Uterus (tissue), 4 donors: ENCODE data around the gene KIF26B. TPM values are rescaled to one million over a fixed set of nuclear protein-coding genes. Genes with fewer than 3 reads are reported as not detected.
"Not testable (repeated sequence)": the region's sequence is repeated elsewhere in the genome, so short reads cannot be mapped to it uniquely, and the experiment has no call there.

Experiments
- DNase-seq, 2 donors: peaks; one replicate each; pipeline ENCODE4 v3.0.0-alpha.2; 2019 to 2020
- H3K27ac ChIP-seq, 2 donors: fragments of 200-600 bp; sonication (generic); 1 replicate in 1 of 2; 2 replicates in 1 of 2; pipeline ENCODE4 v1.5.1; 2016 to 2018
- H3K27me3 ChIP-seq, 2 donors: fragments of 200-600 bp; sonication (generic); one replicate each; pipeline ENCODE4 v1.5.1; 2018 to 2019; ENCODE audit warnings: control low read depth in 1 of 2
- H3K36me3 ChIP-seq, 2 donors: fragments of 200-600 bp; sonication (generic); one replicate each; pipeline ENCODE4 v1.5.1; 2019; ENCODE audit warnings: control low read depth in 1 of 2
- H3K4me1 ChIP-seq, 2 donors: fragments of 200-600 bp; sonication (generic); one replicate each; pipeline ENCODE4 v1.5.1; 2018 to 2019; ENCODE audit warnings: control low read depth in 1 of 2
- H3K4me3 ChIP-seq, 2 donors: fragments of 200-600 bp; sonication (generic); 1 replicate in 1 of 2; 2 replicates in 1 of 2; pipeline ENCODE4 v1.5.1; 2018 to 2019; ENCODE audit warnings: mild to moderate bottlenecking in 1 of 2
- H3K9me3 ChIP-seq, 2 donors: fragments of 200-600 bp; sonication (generic); one replicate each; pipeline ENCODE4 v1.5.1; 2019; ENCODE audit warnings: control low read depth in 1 of 2
- POLR2A ChIP-seq, 2 donors: fragments of 450-650 bp; IDR thresholded peaks; one replicate each; pipeline ENCODE4 v1.6.1; 2016; ENCODE audit warnings: antibody characterized with exemption in 2 of 2, mild to moderate bottlenecking in 1 of 2, moderate library complexity in 1 of 2
- intact Hi-C: fragments of 100-400 bp; cut with DNase I; formaldehyde crosslinking; loops from one replicate; pipeline ENCODE4 v1.15.1; 2023; ENCODE audit warnings: low total_unique reads
- total RNA-seq, 4 donors: library from RNA; depleted of rRNA in 3 of 4; stranded (reverse); fragments of >200 nt in 3 of 4; gene quantifications; one replicate each; pipeline versions ENCODE4 v1.1.0 to v1.2.4, GENCODE V29; 2014 to 2023
- TF ChIP-seq, protein P1 (sequence below), 4 experiments: fragments of 200-600 bp in 2 of 4; fragments of 450-650 bp in 2 of 4; sonication (generic) in 2 of 4; IDR thresholded peaks; one replicate each; pipeline ENCODE4 v1.5.1; 2016 to 2019; ENCODE audit warnings: antibody characterized with exemption in 4 of 4, mild to moderate bottlenecking in 2 of 4, moderate library complexity in 1 of 4
- donor health status: DM: yes; HTN: yes; CAD: no.

The KIF26B gene
- total RNA-seq, 4 donors from 2014 or later = 0.27 to 17.4 (median 1.3) TPM; not detected in 1

- intact Hi-C loops = no loop called here
- Histone ChIP-seq H3K27me3 (no peaks in the 10 kb centered on the region), H3K36me3 (no peaks in the 10 kb centered on the region), H3K27ac (no peak overlapping the region), H3K9me3 (no peaks in the 10 kb centered on the region), H3K4me1 (no peaks in the 10 kb centered on the region), H3K4me3 (no peak overlapping the region)
- DNase-seq = no peak
- TF ChIP-seq, protein P1, sequence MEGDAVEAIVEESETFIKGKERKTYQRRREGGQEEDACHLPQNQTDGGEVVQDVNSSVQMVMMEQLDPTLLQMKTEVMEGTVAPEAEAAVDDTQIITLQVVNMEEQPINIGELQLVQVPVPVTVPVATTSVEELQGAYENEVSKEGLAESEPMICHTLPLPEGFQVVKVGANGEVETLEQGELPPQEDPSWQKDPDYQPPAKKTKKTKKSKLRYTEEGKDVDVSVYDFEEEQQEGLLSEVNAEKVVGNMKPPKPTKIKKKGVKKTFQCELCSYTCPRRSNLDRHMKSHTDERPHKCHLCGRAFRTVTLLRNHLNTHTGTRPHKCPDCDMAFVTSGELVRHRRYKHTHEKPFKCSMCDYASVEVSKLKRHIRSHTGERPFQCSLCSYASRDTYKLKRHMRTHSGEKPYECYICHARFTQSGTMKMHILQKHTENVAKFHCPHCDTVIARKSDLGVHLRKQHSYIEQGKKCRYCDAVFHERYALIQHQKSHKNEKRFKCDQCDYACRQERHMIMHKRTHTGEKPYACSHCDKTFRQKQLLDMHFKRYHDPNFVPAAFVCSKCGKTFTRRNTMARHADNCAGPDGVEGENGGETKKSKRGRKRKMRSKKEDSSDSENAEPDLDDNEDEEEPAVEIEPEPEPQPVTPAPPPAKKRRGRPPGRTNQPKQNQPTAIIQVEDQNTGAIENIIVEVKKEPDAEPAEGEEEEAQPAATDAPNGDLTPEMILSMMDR (IDR thresholded peaks at IDR 0.05) = no peak
- no peak for TF ChIP-seq POLR2A (IDR thresholded peaks at IDR 0.05)
Measured at GRCh38 chr1:245330951-245331350, 176.2 kb downstream of the KIF26B start.

GRCh38 chr1:245332085-245332484 is 177.3 kb downstream of the KIF26B start:
- no peaks in the 10 kb centered on the region for H3K27me3 ChIP-seq

GRCh38 chr1:245332513-245332912 is 177.7 kb downstream of the KIF26B start:
- Histone ChIP-seq H3K27ac (no peak overlapping the region), H3K27me3 (no peaks in the 10 kb centered on the region), H3K4me3 (no peak overlapping the region), H3K4me1 (no peaks in the 10 kb centered on the region), H3K9me3 (no peaks in the 10 kb centered on the region), H3K36me3 (no peaks in the 10 kb centered on the region)
- no peak for DNase-seq
- intact Hi-C loops = no loop called here
- no peak for TF ChIP-seq POLR2A (IDR thresholded peaks at IDR 0.05)
- TF ChIP-seq, protein P1 (IDR thresholded peaks at IDR 0.05) = no peak

More at GRCh38 chr1:245332085-245332484, 177.3 kb downstream of the KIF26B start:
- no peaks in the 10 kb centered on the region for H3K4me1 ChIP-seq
- TF ChIP-seq, protein P1 (IDR thresholded peaks at IDR 0.05) = no peak
- TF ChIP-seq POLR2A (IDR thresholded peaks at IDR 0.05) = no peak
- H3K36me3 ChIP-seq = no peaks in the 10 kb centered on the region
- H3K9me3 ChIP-seq = no peaks in the 10 kb centered on the region
- H3K27ac ChIP-seq = no peak overlapping the region
- intact Hi-C loops = no loop called here
- DNase-seq = no peak
- no peak overlapping the region for H3K4me3 ChIP-seq

GRCh38 chr1:245334235-245334634 is 179.4 kb downstream of the KIF26B start:
- H3K4me3 ChIP-seq = no peak overlapping the region
- no peaks in the 10 kb centered on the region for H3K27me3 ChIP-seq
- no peak for DNase-seq
- H3K36me3 ChIP-seq = no peaks in the 10 kb centered on the region
- intact Hi-C loops = no loop called here
- no peak overlapping the region for H3K27ac ChIP-seq
- no peaks in the 10 kb centered on the region for H3K9me3 ChIP-seq
- TF ChIP-seq POLR2A (IDR thresholded peaks at IDR 0.05) = no peak
- TF ChIP-seq, protein P1 (IDR thresholded peaks at IDR 0.05) = no peak
- no peaks in the 10 kb centered on the region for H3K4me1 ChIP-seq

DNA sequence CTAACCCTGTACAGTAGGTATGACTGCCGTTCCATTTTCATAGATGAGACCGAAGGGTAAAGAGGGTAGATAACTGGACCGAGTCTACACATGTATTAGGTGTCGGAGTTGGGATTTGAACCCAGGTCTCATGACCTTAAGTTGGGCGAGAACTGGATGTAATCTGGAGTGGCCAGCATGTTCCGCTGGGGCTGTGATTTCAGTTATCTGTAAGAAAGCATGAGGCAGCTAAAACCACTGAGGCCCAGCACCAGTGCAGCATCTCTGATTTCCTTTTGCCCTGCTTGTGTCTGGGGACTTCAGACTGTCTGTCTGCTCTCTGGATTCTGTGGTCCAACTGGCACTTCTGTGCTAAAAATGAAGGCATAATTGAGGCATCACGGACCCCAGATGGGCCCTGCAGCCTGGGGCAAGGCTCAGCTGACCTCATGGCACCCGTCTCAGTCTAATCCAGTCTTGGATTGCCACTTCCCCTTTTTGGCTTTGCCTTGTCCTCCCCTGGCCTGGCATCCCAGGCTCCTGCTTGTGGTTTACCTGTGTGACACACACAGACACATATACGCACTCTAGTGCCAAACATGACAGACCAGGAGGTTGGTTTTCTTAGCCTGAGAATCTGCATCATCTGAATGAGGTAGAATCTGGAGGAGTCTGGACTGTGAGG is 180.2 kb downstream of the KIF26B start:
- Histone ChIP-seq H3K27me3 (no peaks in the 10 kb centered on the region), H3K36me3 (no peaks in the 10 kb centered on the region), H3K4me1 (no peaks in the 10 kb centered on the region), H3K9me3 (no peaks in the 10 kb centered on the region), H3K27ac (no peak overlapping the region), H3K4me3 (no peak overlapping the region)
- intact Hi-C loops = no loop called here
- DNase-seq = no peak
- no peak for TF ChIP-seq POLR2A (IDR thresholded peaks at IDR 0.05)
- TF ChIP-seq, protein P1 (IDR thresholded peaks at IDR 0.05) = no peak

- H3K27ac ChIP-seq, H3K9me3 ChIP-seq, intact Hi-C loops, H3K4me1 ChIP-seq, H3K27me3 ChIP-seq, H3K4me3 ChIP-seq, H3K36me3 ChIP-seq, DNase-seq: not testable (repeated sequence)
Measured at GRCh38 chr1:245335684-245336083, 180.9 kb downstream of the KIF26B start.
